GM21381 (cell line): ENCODE measurements around the gene GOLGA8Q.
"Not testable (repeated sequence)": the region's sequence is repeated elsewhere in the genome, so short reads cannot be mapped to it uniquely, and the experiment has no call there.

Source experiments
- ATAC-seq: cut with Tn5 transposase; IDR thresholded peaks from one replicate; pipeline ENCODE4 v1.9.1; 2021; ENCODE audit warnings: mild to moderate bottlenecking, moderate library complexity; ENCODE audit not compliant: unreplicated experiment

Gene GOLGA8Q

DNA sequence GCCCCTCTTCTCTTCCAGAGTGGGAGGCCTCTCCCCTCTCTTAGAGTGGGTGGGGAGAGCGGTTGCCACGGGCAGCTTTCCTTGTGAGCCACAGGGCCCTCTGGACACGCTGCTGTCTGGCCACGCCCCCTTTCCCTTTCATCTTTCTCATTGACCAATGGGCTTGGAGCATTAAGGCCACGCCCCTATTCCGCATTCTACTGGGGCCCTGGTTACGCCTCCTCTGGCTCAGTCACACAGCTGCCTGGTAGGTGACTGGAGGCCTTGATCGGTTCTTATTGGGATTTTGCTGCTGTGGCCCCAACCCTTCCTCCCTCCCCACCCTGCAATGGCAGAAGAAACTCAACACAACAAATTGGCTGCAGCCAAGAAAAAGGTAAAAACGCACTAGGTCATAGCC lies at the start of gene GOLGA8Q:
Gene GOLGA8Q, plus strand, starts transcription at position 301 of the 400 bp plus-strand sequence. Its CDS starts 28 bp downstream, at position 329.
- not testable (repeated sequence) for ATAC-seq

GRCh38 chr15:30502904-30503781 lies 48.7 kb upstream of the GOLGA8Q start:
- ATAC-seq = not testable (repeated sequence)

GRCh38 chr15:30504162-30504843 lies 47.5 kb upstream of the GOLGA8Q start:
- not testable (repeated sequence) for ATAC-seq

DNA sequence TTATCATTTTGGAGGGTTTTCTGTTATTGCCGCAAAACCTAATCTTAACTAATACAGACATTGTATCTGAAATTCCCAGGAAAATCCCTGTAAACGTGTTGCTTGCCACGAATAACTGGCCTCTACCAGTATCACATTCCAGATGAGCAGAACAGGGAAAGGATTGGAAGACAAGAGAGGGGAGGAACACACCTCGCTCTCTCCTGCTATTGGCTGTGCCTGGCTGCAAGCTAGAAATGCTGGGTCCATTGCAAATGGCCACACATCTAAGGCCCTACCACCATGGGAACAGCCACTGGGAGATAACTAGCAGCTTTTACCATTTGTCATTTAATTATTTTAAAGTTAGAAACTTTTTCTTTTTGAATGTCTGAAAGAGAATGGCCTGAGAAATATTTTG lies 37.3 kb upstream of the GOLGA8Q start:
- not testable (repeated sequence) for ATAC-seq

- ATAC-seq = not testable (repeated sequence)
These were observed 28.2 kb upstream of the GOLGA8Q start for GRCh38 chr15:30523453-30524243.

DNA sequence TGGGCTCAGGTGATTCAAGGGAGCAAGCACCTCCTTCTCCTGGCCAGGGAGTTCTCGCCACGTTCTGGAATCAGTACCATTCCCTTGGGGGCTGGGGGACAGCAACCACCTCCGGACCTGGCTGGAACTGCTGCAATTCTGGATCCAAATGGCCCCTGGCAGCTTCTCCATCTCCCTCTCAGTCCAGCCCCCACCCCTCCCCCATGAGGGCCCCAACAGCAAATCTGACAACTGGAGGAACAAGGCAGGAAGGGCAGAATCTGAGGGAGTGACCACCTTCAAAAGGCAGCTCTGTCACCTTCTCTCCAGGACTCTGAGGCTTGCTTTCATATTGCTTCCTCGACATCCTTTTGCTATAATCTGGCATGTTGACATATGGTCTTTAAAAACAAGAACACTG lies 25.9 kb upstream of the GOLGA8Q start:
- not testable (repeated sequence) for ATAC-seq

GRCh38 chr15:30529049-30529448 lies 22.8 kb upstream of the GOLGA8Q start:
- not testable (repeated sequence) for ATAC-seq

GRCh38 chr15:30566949-30567348 lies 15.1 kb downstream of the GOLGA8Q start:
- not testable (repeated sequence) for ATAC-seq

DNA sequence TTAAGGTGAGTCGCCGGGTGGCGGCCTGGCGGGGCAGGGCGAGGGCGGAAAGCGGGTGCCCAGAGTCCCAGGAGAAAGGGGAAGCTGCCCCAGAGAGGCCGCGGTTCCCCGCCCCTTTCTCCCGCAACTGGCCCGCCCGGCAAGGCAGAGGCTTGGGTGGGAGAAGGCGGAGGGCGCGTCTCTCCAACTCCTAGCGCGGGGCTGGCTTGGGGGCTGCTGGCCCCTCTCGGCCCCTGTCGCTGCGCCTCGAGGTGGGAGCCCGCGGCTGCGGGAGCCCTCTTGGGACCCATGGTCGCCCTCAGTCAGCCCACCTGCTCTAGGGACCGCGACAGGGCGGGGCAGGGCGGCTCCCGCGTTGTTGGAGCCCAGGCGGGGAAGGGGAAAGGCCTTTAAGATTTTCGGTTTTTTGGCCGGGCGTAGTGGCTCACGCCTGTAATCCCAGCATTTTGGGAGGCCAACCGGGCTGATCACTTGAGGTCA lies 21.2 kb downstream of the GOLGA8Q start:
- not testable (repeated sequence) for ATAC-seq

DNA sequence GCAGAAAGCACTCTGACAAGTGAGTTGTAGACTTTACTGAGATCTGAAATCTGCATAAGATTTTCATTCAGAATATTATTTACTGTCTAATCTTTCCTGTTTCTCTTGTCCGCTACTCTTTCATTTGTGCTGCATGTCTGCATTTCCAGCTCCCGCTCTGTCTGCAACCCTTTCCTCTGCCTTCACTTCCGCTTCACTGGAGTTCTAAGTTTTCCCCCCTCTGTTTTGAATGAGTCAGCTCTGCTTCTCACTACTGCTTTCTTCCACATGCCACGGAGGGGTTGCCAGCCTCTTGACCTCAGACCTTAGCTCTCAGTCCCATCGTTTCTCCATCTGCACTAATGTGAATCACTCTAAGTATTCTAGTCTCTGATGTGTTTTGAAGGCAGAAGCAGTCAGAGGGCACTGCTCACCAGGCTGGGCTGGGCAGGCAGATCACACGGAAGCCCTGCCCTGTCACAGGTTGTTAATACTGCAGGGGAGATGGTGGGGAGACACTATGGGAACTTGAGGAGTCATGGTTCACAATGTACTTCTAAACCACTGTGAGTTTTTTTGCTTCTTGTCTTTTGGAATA lies 27.6 kb downstream of the GOLGA8Q start:
- ATAC-seq = not testable (repeated sequence)

DNA sequence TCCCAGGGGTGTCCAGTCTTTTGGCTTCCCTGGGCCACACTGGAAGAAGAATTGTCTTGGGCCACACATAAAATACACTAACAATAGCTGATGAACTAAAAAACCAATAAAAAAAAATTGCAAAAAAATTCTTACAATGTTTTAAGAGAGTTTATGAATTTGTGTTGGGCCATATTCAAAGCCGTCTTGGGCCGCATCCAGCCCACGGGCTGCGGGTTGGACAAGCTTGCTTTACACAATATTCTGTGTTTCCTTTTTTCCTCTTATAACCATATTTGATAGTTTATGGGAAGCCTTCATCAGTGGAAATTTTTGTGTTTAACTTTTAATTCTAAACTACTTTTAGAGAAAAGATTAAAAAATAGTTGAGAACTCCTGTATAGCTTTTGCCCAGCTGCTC lies 28.9 kb downstream of the GOLGA8Q start:
- ATAC-seq = not testable (repeated sequence)

GRCh38 chr15:30598953-30599352 lies 47.1 kb downstream of the GOLGA8Q start:
- ATAC-seq = not testable (repeated sequence)

- not testable (repeated sequence) for ATAC-seq
These were observed 51.9 kb downstream of the GOLGA8Q start, which contains the start of gene GOLGA8H for GRCh38 chr15:30603796-30604195. GOLGA8H (plus strand) TSS chr15:30604028; CDS start chr15:30604126, 98 bp downstream.
